GM23248 (cell line): ENCODE data around the gene NME9.

Experiments used
- EZH2 ChIP-seq: fragments of 200-600 bp; sonication (generic); IDR thresholded peaks from 2 replicates; pipeline ENCODE4 v1.6.1; 2018; ENCODE audit warnings: antibody characterized with exemption, mild to moderate bottlenecking; ENCODE audit not compliant: insufficient read depth, poor library complexity, severe bottlenecking
- EZH2phosphoT487 ChIP-seq: fragments of 200-600 bp; sonication (generic); IDR thresholded peaks from 2 replicates; pipeline ENCODE4 v1.6.1; 2018; ENCODE audit warnings: antibody characterized with exemption, moderate library complexity, mild to moderate bottlenecking, low read depth; ENCODE audit not compliant: insufficient read depth

- TF ChIP-seq EZH2 = no peak
- no peak for TF ChIP-seq EZH2phosphoT487
Observed at GRCh38 chr3:138365253-138365555, 35.6 kb upstream of the NME9 start.
